GM19023 (cell line): ENCODE measurements around the gene GARIN5A.
"Not testable (repeated sequence)": the region's sequence is repeated elsewhere in the genome, so short reads cannot be mapped to it uniquely, and the experiment has no call there.

ENCODE experiments used
- ATAC-seq: cut with Tn5 transposase; IDR thresholded peaks from one replicate; pipeline ENCODE4 v1.9.1; 2021; ENCODE audit warnings: mild to moderate bottlenecking, moderate library complexity; ENCODE audit not compliant: unreplicated experiment

The GARIN5A gene

DNA sequence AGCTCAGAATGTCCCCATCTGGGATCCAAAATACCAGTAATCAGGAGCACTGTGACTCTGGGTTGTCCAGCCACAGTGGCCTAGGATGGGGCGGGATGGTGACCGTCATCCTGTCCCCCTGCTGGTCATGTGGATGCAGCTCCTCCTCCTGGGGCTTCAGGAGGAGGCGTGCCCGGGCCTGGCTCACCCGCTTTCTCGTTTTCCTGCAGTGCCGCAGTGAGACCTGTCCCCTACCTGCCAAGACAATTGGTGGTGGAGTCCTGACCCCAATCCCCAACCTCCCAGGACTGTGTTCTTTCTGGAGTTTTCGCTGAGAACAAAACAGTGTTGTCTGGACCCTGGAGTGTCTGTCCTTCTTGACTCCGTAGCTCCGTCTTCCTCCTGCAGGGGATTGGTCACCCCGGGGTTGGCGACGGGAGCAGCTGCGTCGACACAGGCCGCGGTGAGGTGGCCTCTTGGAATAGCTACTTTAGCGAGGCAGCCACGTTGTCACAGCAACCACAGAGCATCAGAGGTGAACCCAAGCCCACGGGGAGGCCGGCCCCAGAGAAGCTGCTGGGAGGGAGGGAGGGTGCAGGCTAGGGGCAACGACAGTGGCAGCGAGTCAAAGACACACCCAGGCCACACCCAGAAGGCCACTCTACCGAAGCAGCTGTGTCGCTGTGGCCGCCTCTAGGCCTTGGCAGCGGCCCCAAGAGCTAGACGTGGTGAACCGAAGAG lies 10.5 kb downstream of the GARIN5A start:
- ATAC-seq = no peak

- no peak for ATAC-seq
Measured at GRCh38 chr19:50465000-50465399, 11.6 kb downstream of the GARIN5A start.

- no peak for ATAC-seq
Measured at GRCh38 chr19:50464348-50464747, 12.3 kb downstream of the GARIN5A start.

- no peak for ATAC-seq
Measured at GRCh38 chr19:50462970-50463369, 13.7 kb downstream of the GARIN5A start.

DNA sequence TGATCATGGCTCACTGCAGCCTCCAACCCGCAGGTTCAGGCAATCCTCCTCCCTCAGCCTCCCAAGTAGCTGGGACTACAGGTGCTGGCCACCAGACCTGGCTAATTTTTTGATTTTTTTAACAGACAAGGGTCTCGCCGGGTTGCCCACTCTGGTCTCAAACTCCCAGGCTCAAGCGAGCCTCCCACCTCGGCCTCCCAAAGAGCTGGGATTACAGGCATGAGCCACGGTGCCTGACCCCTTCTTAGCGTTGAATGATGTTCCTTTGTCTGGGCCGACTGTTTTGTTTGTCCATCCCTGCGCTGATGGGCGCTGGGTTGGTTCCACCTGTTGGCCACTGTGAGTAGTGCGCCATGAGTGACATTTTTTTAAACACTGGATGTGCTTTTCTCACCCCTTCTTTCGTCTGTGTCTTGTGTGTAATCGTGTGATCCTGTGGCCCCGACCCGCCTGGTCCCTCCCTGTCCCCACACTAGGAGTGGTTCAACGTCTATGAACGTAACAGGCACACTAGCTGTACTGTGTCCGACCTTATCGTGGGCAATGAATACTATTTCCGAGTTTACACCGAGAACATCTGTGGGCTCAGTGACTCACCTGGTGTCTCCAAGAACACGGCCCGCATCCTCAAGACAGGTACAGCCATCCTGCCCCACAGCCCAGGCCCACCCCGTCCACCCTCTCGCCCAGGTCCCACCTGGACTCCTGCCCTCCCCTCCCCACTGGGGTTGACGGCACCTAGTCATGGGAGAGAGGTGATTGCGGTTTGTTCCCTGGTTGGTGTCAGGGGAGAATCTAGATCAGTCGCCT lies 15.4 kb downstream of the GARIN5A start:
- no peak for ATAC-seq

- peak; percentile 56 for ATAC-seq
Measured at GRCh38 chr19:50460161-50460765, 16.4 kb downstream of the GARIN5A start.

GRCh38 chr19:50459638-50460037 lies 17.0 kb downstream of the GARIN5A start:
- no peak for ATAC-seq

DNA sequence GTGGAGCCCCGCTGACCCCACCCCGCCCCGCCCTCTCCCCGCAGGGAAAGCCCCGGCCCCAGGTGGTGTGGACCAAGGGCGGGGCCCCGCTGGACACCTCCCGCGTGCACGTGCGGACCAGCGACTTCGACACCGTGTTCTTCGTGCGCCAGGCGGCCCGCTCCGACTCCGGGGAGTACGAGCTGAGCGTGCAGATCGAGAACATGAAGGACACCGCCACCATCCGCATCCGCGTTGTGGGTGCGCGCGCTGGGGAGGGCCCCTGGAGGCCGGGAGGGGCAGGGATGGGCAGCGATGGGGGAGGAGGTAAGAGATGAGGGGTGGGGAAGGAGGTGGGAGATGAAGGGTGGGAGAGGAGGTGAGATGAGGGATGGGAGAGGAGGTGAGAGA lies 17.6 kb downstream of the GARIN5A start:
- no peak for ATAC-seq

- ATAC-seq = no peak
Measured at GRCh38 chr19:50458396-50459066, 18.1 kb downstream of the GARIN5A start.

GRCh38 chr19:50457300-50457699 lies 19.3 kb downstream of the GARIN5A start:
- ATAC-seq = no peak

DNA sequence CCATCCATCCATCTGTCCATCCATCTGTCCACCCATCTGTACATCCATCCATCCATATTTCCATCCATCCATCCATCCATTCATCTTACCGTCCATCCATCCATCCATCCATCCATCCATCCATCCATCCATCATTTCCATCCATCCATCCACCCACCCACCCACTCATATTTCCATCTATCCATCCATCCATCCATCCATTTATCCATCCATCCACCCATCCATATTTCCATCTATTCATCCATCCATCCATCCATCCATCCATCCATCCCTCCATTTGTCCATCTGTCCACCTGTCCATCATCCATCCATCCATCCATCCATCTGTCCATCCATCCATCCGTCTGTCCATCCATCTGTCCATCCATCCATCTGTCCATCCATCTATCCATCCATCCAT lies 20.7 kb downstream of the GARIN5A start:
- ATAC-seq = no peak

DNA sequence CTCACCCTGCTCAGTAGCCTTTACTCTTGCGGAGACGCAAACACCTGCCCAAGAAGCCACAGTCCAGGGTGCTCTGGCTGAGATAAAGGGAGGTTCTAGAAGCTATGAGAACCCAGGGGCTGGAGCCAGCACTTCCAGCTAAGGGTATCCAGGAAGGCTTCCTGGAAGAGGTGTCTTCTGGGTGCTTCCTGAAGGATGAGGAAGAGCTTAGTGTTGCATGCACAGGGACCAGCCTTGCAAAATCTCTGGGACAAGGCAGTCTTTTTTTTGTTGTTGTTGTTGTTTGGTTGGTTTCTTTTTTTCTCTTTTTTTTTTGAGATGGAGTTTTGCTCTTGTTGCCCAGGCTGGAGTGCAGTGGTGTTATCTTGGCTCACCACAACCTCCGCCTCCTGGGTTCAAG lies 23.4 kb downstream of the GARIN5A start:
- ATAC-seq = no peak

DNA sequence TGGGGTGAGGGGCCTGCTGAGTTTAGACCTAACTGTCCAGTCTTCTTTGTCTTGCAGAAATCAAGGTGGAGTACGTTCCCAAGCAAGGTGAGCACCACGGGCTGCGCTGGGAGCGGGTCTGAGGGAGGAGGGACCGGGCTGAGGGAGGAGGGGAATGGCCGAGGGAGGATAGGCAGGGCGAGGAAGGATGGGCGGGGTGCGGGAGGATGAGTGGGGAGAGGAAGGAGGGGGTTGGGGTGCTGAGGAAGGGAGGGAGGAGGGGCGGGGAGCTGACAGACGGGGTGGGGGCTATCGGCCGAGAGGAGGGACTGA lies 25.5 kb downstream of the GARIN5A start:
- no peak for ATAC-seq

GRCh38 chr19:50450369-50451222 lies 26.1 kb downstream of the GARIN5A start:
- ATAC-seq = no peak

DNA sequence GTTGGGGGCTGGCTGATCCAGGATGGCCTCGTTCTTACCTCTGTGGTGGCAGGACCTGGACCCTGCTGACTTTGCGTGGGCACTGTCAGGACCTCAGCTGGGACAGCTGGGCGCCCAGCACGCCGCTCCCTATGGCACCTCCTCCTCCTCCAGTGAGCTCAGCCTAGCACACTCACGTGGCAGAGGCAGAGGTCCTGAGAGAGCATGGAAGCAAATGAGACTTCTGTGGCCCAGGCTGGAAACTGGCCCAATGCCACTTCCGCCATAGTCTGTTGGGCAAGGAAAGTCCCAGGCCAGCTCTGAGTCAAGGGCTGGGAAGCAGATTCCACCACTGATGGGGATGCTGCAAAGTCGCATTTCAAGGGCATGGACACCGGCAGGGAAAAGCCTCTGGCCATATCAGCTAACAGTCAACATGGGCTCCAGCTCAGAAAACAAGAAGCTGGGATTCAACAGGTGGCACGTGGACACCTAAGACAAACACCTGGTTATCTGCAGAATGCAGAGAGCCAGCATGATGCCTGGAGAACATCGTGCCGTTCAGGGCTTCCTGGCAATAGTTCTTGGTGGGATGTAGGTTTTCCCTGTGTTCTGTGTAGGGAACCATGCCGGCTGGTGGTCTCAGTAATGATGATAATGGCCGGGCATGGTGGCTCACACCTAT lies 27.3 kb downstream of the GARIN5A start:
- ATAC-seq = no peak

DNA sequence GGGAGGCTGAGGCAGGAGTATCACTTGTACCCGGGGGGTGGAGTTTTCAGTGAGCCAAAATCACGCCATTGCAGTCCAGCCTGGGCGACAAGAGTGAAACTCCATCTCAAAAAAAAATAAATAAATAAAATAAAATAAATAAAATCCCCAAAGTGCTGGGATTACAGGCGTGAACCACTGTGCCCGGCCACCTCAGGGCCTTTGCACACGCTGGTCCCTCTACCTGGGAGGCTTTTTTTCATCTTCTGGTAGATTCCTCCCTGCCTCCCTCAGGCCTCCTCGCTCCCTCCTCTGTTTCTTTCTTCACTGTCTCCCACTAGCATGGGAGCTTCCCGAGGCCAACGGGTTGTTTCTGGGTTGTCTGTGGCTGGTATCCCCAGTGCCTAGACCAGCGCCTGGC lies 28.9 kb downstream of the GARIN5A start:
- no peak for ATAC-seq

DNA sequence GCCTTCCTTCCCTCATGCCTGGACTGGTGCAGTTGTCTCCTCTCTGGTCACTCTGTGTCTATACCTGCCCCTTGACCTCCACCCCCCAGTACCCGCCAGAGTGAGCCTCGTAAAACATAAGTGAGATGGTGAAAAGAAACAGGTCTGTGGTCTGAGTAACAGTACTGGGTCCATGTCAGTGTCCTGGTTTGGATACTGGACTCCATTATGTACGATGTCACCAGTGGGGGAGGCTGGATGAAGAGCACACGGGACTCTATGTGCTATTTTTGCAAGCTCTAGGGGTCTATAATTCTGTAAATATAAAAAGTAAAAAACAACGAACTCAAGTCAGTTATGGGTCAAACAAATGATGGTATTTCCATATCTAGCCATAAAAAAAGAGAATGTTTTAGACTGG lies 29.6 kb downstream of the GARIN5A start:
- no peak for ATAC-seq

DNA sequence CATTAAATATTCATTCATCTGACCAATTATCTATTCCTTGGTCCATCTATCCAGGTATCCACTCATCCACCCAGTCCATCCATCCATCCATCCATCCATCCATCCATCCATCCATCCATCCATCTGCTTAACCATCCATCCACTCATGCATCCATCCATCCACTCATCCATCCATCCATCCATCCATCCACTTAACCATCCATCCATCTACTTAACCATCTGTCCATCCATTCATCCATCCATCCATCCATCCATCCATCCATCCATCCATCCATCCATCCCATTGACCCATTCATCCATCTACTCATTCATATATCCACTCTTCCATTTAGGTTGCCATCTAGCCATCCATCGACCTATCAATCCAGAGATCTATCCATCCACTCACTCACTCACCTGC lies 32.6 kb downstream of the GARIN5A start:
- ATAC-seq = no peak

DNA sequence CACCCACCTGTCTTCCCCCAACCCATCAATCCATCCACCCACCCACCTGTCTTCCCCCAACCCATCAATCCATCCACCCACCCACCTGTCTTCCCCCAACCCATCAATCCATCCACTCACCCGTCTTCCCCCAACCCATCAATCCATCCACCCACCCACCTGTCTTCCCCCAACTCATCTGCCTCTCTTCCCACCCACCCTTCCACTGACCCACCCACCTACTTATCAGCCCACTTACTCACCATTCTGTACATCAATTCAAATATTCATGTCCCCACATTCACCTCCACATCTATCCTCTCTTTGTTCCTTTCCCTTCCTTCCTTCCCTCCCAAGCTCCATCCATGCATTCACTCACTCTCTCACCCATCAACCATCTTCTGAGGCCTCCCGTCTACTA lies 37.5 kb downstream of the GARIN5A start:
- ATAC-seq = not testable (repeated sequence)

- ATAC-seq = no peak
Measured at GRCh38 chr19:50437862-50438449, 38.7 kb downstream of the GARIN5A start.
